Measurements from ENCODE around the gene TLE3.

TLE3 gene

GRCh38 chr15:70084461-70084860, 13.3 kb downstream of the TLE3 start:
- no peak for DNase-seq (ENCODE audit: low read depth in 3 of 3)

DNA sequence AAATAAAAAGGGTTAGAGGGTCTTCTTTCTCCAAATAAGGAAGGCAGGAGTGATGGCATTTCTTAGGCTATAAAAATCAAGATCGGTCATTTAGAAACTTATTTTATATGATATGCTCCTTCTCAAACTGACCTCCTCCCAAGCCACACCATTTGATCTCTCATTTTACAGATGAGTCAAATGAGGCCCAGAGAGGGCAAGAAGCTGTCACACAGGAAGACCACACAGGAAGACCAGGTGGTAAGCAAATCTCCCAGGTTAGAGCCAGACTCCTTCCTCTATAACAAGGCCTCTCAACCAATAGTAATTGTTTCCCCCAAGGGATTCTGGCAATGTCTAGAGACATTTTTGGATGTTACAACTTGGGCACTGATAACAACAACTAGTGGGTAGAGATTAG, 13.8 kb downstream of the TLE3 start:
- DNase-seq (ENCODE audit: low read depth in 3 of 3), result no peak

DNA sequence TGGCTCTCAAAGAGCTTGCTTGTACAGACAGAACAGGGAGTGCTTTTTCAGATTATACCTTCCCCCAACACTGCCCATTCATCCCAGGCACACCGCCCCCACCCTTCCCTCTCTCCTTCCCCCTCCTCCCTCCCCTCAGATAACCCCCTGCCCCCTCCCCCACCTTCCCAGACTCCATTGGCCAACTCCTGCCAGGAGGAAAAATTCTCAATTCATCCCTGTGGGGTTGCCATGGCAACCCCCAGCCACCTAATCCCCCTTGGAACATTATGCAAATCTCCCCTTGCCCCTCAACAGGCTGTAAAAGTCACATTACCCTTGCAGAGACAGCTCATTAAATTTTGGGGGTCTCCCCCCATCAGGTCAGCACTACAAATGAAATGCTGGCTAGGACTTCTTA, 14.3 kb downstream of the TLE3 start:
- no peak for DNase-seq (ENCODE audit: low read depth in 3 of 3)

- DNase-seq (ENCODE audit: low read depth in 3 of 3), result no peak
Observed at GRCh38 chr15:70082281-70082900, 15.3 kb downstream of the TLE3 start.

- DNase-seq (ENCODE audit: low read depth in 3 of 3), result no peak
Observed at GRCh38 chr15:70081612-70082011, 16.1 kb downstream of the TLE3 start.

DNA sequence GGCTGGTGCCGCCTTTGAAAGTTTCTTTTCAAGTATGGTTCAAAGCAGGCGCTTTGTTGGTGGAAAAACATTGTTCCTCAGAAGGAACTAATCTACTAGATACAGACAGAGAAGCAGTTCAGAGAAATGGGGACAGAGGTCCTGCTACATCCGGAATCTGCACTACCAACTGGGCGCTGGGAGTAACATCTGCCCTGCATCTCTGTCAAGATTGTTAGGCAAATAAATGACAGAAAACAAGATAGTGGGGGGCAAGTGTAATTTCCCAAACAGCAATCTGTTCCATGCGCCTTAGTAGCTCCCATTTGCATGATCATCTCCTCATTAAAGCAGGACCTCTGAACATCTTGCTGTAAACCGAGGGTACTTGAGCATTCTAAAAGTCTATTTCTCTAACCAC, 17.4 kb downstream of the TLE3 start:
- DNase-seq (ENCODE audit: low read depth in 3 of 3), result no peak

DNA sequence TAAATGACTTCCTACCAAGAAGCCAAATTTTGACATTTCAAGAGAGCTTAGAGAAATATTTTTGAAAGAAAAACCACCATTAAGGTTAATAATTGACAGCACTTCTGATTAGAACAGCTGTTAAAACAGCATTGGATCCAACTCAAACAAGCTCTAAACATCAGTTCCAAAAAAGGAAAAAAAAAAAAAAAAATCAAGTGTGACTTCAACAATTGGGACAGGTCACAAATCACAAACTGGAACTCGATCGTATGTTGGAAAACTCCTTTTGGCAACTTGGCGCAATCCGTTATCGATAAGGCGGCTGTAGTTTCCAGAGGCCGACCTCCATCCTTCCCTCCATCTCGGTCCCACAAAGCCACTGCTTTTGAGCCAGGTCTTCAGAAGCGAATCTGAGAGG, 17.8 kb downstream of the TLE3 start:
- no peak for DNase-seq (ENCODE audit: low read depth in 3 of 3)

GRCh38 chr15:70078578-70079417, 18.9 kb downstream of the TLE3 start:
- DNase-seq (ENCODE audit: low read depth in 3 of 3), result no peak

DNA sequence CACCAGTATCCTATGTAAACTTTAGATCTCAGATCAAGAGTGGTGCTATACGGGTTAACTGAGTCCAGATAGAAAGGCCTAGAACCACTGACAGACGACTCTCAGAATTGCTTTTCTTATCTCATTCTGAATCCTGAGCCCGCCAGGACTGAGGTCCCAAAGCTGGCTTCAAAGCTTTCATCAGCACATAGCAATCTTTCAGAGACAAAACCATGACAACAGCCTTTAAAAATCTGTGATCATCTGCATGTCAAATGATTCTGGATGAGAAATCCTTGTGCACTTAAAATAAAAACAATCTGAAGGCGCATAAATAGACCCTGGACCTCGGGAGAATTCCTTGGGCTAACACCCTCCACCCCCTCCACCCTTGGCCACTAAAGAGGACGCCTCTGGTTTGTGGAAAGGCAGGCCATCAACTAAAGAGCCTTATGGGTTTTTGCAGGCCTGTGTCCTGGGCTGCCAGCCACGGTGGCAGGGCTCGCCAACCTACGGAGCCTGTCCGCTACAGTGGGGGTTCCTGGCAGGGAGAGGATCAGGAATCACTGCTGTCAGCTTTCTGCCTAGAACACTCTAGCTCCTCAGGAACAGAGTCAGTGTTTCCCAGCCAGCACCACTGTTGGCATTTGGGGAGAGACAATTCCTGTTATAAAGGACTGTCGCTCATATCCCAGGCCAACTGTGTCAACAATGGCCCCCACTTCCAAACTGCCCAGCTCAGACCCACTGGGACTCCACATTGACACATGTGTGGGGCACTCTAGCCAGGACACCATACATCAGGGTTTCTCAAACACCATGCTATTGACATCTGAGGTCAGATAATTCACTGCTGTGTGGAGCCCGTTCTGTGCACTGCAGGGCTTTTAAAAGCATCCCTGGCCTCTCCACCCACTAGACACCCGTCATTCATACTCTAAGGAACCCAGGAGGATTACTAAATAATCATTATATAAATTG, 20.2 kb downstream of the TLE3 start:
- DNase-seq (ENCODE audit: low read depth in 3 of 3), result no peak

- no peak for DNase-seq (ENCODE audit: low read depth in 3 of 3)
Observed at GRCh38 chr15:70074380-70074779, 23.3 kb downstream of the TLE3 start.

GRCh38 chr15:70072479-70072878, 25.2 kb downstream of the TLE3 start:
- DNase-seq (ENCODE audit: low read depth in 3 of 3), result no peak

- DNase-seq (ENCODE audit: low read depth in 3 of 3), result no peak
Observed at GRCh38 chr15:70071799-70072198, 25.9 kb downstream of the TLE3 start.

GRCh38 chr15:70069716-70070115, 28.0 kb downstream of the TLE3 start:
- no peak for DNase-seq (ENCODE audit: low read depth in 3 of 3)

GRCh38 chr15:70068783-70069565, 28.7 kb downstream of the TLE3 start:
- no peak for DNase-seq (ENCODE audit: low read depth in 3 of 3)

DNA sequence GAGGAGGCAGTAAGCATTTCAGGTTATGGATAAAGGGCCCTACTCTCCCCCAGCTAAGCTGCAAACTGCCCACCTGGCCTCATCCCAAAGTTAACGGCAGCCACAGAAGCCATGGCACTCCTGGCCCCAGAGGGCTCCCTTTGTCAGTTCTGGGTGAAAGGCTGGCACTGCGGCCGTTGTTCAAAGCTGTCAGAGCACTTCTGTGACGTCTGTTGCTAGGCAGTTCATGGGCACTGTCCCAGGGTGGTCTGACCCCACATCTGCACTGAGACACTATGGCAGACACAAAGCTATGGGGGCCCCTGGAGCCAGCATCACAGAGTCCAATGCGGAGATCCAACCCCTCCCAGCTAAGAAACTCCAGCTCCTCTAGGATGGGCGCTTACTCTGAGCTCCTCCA, 30.0 kb downstream of the TLE3 start:
- DNase-seq (ENCODE audit: low read depth in 3 of 3), result no peak

DNA sequence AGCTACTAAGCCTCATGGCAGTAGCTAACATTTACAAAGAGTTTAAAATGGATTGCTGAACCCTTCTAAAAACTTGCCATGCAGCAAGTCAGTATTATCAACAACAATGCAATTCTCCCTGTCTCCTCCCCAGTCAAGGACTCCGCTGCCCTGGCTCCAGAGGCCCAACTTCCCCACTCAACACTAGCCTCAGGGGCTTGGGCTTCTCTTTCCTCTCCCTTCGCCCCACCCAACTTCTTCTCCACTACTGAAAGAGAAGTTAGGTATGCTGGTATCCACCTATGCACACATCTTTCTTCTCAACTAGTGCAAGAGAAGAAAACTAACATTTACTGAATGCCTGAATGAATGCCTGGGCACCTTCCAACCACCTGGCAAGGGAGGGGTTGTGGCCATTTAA, 30.7 kb downstream of the TLE3 start:
- no peak for DNase-seq (ENCODE audit: low read depth in 3 of 3)

- DNase-seq (ENCODE audit: low read depth in 3 of 3), result no peak
Observed at GRCh38 chr15:70066447-70066846, 31.3 kb downstream of the TLE3 start.

GRCh38 chr15:70066004-70066403, 31.7 kb downstream of the TLE3 start:
- no peak for DNase-seq (ENCODE audit: low read depth in 3 of 3)

GRCh38 chr15:70065006-70065722, 32.6 kb downstream of the TLE3 start:
- DNase-seq (ENCODE audit: low read depth in 3 of 3), result no peak

DNA sequence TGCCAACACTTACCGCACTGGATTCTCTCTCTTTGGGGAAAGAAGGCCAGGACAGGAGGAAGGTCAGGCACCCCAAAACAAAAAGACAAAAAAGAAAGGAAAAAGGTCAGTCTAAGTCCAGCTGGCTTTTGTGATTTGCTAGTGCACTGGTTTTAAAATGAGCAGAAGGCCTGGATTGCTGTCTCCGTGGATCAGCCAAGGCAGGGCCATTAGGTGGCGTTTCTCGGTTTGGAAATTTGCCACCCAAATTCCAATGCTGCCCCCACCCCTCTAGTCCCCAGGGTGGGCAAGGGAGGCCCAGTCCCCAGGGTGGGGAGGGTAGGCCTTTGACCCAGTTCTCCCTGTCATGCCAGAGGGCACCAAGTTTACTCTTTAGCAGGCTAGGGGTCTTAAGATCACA, 33.3 kb downstream of the TLE3 start:
- DNase-seq (ENCODE audit: low read depth in 3 of 3), result no peak

GRCh38 chr15:70063980-70064379, 33.7 kb downstream of the TLE3 start:
- no peak for DNase-seq (ENCODE audit: low read depth in 3 of 3)

All from stimulated activated CD4-positive, alpha-beta T cell treated with anti-CD3 and anti-CD28 coated beads, TNF-alpha, amount 100 ng/mL, for 48 hours (primary cell).